ENCODE data around the gene IKZF5. TPM values are rescaled to one million over a fixed set of nuclear protein-coding genes. Genes with fewer than 3 reads are reported as not detected.
A peak's percentile ranks its signal among the peaks of the same experiment; 100 is the strongest.

The IKZF5 gene
- total RNA-seq, 4 donors from 2014 or later = 3.1 to 30.7 (median 21.1) TPM

DNA sequence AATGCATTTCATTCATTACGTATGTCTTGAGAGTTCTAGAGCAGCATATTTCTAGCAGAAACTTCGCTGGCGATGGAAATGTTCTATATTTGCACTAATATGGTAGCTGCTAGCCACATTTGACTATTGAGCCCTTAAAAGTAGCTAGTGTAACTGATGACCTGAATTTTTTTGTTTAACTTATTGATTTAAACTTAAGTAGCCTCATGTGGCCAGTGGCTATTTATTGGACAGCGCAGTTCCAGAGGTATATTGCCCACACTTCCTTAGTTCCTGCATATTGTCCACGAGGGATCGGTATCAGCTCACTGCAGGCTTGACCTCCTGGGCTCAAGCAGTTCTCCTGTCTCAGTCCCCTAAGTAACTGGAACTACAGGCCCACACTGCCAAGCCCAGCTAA lies 24.7 kb downstream of the IKZF5 start:
- Histone ChIP-seq H3K4me1 (no peaks in the 10 kb centered on the region), H3K27ac (no peak overlapping the region), H3K4me3 (no peak overlapping the region), H3K9me3 (no peaks in the 10 kb centered on the region), H3K36me3 (no peaks in the 10 kb centered on the region), H3K27me3 (no peaks in the 10 kb centered on the region)
- no peak for TF ChIP-seq POLR2A (IDR thresholded peaks at IDR 0.05)
- TF ChIP-seq, protein P1, sequence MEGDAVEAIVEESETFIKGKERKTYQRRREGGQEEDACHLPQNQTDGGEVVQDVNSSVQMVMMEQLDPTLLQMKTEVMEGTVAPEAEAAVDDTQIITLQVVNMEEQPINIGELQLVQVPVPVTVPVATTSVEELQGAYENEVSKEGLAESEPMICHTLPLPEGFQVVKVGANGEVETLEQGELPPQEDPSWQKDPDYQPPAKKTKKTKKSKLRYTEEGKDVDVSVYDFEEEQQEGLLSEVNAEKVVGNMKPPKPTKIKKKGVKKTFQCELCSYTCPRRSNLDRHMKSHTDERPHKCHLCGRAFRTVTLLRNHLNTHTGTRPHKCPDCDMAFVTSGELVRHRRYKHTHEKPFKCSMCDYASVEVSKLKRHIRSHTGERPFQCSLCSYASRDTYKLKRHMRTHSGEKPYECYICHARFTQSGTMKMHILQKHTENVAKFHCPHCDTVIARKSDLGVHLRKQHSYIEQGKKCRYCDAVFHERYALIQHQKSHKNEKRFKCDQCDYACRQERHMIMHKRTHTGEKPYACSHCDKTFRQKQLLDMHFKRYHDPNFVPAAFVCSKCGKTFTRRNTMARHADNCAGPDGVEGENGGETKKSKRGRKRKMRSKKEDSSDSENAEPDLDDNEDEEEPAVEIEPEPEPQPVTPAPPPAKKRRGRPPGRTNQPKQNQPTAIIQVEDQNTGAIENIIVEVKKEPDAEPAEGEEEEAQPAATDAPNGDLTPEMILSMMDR (IDR thresholded peaks at IDR 0.05) = no peak
- intact Hi-C loops (cut with DNase I; ENCODE audit: low total_unique reads) = no loop called here
- DNase-seq = no peak

DNA sequence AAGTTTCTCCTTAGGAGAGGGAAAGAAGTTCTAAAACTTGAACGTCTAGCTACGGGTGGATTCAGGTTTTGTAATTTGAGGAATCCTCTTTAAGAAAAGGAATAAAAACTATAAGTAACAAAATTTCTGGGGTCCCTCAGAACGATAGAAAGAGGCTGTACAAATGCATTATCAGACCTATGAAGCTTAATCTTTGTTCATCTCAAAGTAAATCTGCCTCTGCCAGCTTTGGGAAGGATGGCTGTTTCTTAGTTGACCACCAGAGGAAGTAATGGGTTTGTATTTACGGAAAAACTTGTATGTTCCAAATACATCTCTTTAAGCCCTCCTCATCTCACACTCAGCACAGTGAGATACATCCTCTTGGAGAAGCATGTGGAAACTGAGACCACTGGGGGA lies 27.5 kb downstream of the IKZF5 start:
- intact Hi-C loops (cut with DNase I; ENCODE audit: low total_unique reads) = no loop called here
- TF ChIP-seq POLR2A (IDR thresholded peaks at IDR 0.05) = no peak
- TF ChIP-seq, protein P1 (IDR thresholded peaks at IDR 0.05) = peak in 3 of 4 experiments; percentile 17 to 50 (median 49)
- H3K4me1 ChIP-seq = no peaks in the 10 kb centered on the region
- H3K4me3 ChIP-seq = peak overlapping the region; percentile 77 to 79
- H3K27me3 ChIP-seq = no peaks in the 10 kb centered on the region
- no peaks in the 10 kb centered on the region for H3K36me3 ChIP-seq
- no peaks in the 10 kb centered on the region for H3K9me3 ChIP-seq
- no peak for DNase-seq
- H3K27ac ChIP-seq = peak overlapping the region in 1 of 2 donors; percentile 94

DNA sequence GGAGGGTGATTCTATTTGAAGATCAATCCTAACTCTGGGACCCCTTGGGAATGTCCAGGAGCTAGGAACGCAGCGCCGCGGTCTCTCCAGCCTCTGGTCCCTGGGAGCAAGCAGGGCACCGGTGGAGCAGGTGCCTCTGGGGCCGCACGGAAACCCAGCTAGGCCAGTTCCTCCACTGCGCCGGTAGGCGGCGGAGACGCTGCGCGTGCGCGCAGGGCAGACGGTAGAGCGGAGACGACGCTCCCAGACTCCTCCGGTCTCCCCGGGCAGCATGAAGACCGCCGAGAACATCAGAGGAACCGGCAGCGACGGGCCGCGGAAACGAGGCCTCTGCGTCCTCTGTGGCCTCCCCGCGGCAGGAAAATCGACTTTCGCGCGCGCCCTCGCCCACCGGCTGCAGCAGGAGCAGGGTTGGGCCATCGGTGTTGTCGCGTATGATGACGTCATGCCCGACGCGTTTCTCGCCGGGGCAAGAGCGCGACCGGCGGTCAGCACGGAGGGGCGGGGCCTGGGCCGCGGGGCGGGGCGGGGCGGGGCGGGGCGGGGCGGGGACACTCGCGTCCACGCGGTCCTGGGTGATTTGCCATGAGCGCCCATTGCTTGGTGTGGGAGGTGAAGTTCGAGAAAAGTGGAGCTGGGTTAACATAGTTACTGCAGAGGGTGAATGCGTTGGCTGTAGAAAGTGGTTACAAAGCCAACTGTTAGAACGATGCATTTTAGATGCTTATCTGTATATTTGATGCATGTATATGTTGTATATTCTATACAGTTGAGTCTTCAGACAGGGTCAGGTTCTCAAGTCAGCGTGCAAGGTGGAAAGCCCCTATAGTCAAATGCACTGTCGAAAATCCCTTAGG lies 28.2 kb downstream of the IKZF5 start, which contains the start of gene PSTK:
Gene PSTK (plus strand): TSS at position 193 of the 857 bp plus-strand sequence. CDS start 79 bp downstream, at position 272.
- H3K9me3 ChIP-seq = no peaks in the 10 kb centered on the region
- intact Hi-C loops (cut with DNase I; ENCODE audit: low total_unique reads) = no loop called here
- peak; percentile 91 for DNase-seq

DNA sequence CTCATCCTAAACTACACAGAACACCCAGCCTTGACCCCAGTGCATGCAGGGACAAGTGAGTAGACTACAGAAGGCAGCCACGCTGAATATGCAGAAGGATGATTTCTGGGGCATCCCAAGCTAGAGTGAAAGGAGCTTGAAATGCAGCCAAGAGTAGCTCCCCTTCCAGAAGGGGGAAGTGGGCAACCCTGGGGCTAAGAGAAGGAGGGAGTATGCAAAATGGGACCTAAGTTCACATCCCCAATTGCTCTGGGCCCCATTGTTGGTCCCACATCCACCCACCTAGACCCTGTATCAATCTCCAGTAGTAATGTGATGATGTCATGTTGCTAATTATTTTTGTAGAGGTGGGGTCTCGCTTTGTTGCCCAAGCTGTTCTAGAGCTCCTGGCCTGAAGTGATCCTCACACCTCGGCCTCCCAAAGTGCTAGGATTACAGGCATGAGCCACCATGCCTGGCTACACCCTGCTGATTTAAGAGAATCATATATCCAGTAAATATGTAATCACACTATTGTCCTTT lies 34.0 kb downstream of the IKZF5 start:
- Histone ChIP-seq H3K4me3 (no peak overlapping the region), H3K27me3 (no peaks in the 10 kb centered on the region), H3K27ac (no peak overlapping the region), H3K4me1 (no peaks in the 10 kb centered on the region), H3K9me3 (no peaks in the 10 kb centered on the region), H3K36me3 (no peaks in the 10 kb centered on the region)
- no peak for DNase-seq
- intact Hi-C loops (cut with DNase I; ENCODE audit: low total_unique reads) = no loop called here
- TF ChIP-seq, protein P1 (IDR thresholded peaks at IDR 0.05) = no peak
- TF ChIP-seq POLR2A (IDR thresholded peaks at IDR 0.05) = no peak

More for the DNA sequence above, 28.2 kb downstream of the IKZF5 start, which contains the start of gene PSTK:
- no peaks in the 10 kb centered on the region for H3K27me3 ChIP-seq
- H3K4me1 ChIP-seq = no peaks in the 10 kb centered on the region
- peak within 1 kb of the TSS; percentile 77 to 79 for H3K4me3 ChIP-seq
- no peaks in the 10 kb centered on the region for H3K36me3 ChIP-seq
- H3K27ac ChIP-seq = peak within 1 kb of the TSS; percentile 89 to 94
- peak in 1 of 2 donors; percentile 73 for TF ChIP-seq POLR2A (IDR thresholded peaks at IDR 0.05)
- TF ChIP-seq, protein P1 (IDR thresholded peaks at IDR 0.05) = peak; percentile 95 to 99 (median 98)

GRCh38 chr10:122974023-122974422 lies 34.6 kb downstream of the IKZF5 start:
- intact Hi-C loops (cut with DNase I; ENCODE audit: low total_unique reads) = no loop called here
- H3K4me1 ChIP-seq = no peaks in the 10 kb centered on the region
- H3K36me3 ChIP-seq = no peaks in the 10 kb centered on the region
- H3K27me3 ChIP-seq = no peaks in the 10 kb centered on the region
- H3K4me3 ChIP-seq = no peak overlapping the region
- no peak for DNase-seq
- TF ChIP-seq POLR2A (IDR thresholded peaks at IDR 0.05) = no peak
- TF ChIP-seq, protein P1 (IDR thresholded peaks at IDR 0.05) = no peak
- H3K27ac ChIP-seq = no peak overlapping the region
- no peaks in the 10 kb centered on the region for H3K9me3 ChIP-seq
